Mammary epithelial cell (primary cell): ENCODE data around the gene VWA8.

Experiments
- EZH2 ChIP-seq: IDR thresholded peaks from 2 replicates; pipeline ENCODE4 v1.6.1; 2012; ENCODE audit warnings: low read length, inconsistent platforms, borderline replicate concordance
- TF ChIP-seq, protein P1 (sequence below), 2 donors: IDR thresholded peaks in 1 of 2; conservative IDR thresholded peaks in 1 of 2; 2 replicates each; pipeline ENCODE4 v1.5.1; 2011 to 2012; ENCODE audit warnings: inconsistent platforms in 2 of 2, low read length in 2 of 2, mild to moderate bottlenecking in 2 of 2, control low read depth in 1 of 2, low read depth in 1 of 2; ENCODE audit not compliant: insufficient read depth in 1 of 2; ENCODE audit errors: extremely low read depth in 1 of 2

DNA sequence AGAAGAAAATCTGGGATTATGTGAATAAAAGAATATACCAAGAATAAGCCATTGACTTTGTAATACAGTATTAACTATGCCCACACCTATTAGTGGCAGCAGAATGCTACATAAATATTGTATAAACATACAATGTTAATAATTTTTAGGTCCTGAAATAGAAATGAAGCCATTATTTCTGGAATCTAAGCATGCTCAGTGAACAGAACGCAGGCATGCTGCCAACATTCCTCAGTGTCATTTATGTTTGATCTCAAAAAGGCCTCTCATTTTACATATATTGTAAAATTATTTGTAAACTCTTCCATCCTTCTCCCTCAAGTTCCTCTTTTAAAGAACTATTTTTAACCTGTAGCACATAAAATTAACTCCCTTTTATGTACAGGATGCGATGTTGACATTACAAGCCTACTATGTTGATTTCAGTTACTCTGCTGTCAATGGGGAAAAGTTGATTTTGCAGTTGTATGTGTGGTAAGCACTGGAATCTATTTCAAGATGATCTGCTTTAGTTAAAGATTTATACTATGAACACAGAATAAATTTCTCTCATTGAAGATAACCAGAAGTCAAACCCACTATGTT lies 118.8 kb downstream of the VWA8 start:
- TF ChIP-seq, protein P1, sequence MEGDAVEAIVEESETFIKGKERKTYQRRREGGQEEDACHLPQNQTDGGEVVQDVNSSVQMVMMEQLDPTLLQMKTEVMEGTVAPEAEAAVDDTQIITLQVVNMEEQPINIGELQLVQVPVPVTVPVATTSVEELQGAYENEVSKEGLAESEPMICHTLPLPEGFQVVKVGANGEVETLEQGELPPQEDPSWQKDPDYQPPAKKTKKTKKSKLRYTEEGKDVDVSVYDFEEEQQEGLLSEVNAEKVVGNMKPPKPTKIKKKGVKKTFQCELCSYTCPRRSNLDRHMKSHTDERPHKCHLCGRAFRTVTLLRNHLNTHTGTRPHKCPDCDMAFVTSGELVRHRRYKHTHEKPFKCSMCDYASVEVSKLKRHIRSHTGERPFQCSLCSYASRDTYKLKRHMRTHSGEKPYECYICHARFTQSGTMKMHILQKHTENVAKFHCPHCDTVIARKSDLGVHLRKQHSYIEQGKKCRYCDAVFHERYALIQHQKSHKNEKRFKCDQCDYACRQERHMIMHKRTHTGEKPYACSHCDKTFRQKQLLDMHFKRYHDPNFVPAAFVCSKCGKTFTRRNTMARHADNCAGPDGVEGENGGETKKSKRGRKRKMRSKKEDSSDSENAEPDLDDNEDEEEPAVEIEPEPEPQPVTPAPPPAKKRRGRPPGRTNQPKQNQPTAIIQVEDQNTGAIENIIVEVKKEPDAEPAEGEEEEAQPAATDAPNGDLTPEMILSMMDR (conservative IDR thresholded peaks at IDR 0.05 in 1 of 2, IDR thresholded peaks at IDR 0.05 in 1 of 2; ENCODE audit: extremely low read depth in 1 of 2, insufficient read depth in 1 of 2, low read depth in 1 of 2, low read length in 2 of 2), result no peak
- no peak for TF ChIP-seq EZH2
